GM18508 (cell line): ENCODE results near the gene MAMDC2.
A peak's percentile ranks its signal among the peaks of the same experiment; 100 is the strongest.

Source experiments
- ATAC-seq: cut with Tn5 transposase; IDR thresholded peaks from one replicate; pipeline ENCODE4 v1.9.1; 2021; ENCODE audit warnings: moderate number of reproducible peaks; ENCODE audit not compliant: insufficient read depth, unreplicated experiment

Gene MAMDC2

GRCh38 chr9:70255486-70255885, 211.8 kb downstream of the MAMDC2 start:
- ATAC-seq, result no peak

- ATAC-seq, result no peak
These were observed 212.5 kb downstream of the MAMDC2 start for GRCh38 chr9:70256123-70256551.

- ATAC-seq, result no peak
These were observed 213.9 kb downstream of the MAMDC2 start for GRCh38 chr9:70257502-70257901.

GRCh38 chr9:70257991-70258691, 214.5 kb downstream of the MAMDC2 start:
- peak; percentile 30 for ATAC-seq

- peak; percentile 57 for ATAC-seq
These were observed 215.3 kb downstream of the MAMDC2 start, which contains the start of gene SMC5 for GRCh38 chr9:70258692-70259511. TSS of gene SMC5 (plus strand) at chr9:70258978. CDS start at chr9:70259079, 101 bp downstream.

GRCh38 chr9:70259512-70259802, 215.8 kb downstream of the MAMDC2 start:
- ATAC-seq, result no peak

GRCh38 chr9:70260007-70260443, 216.4 kb downstream of the MAMDC2 start:
- ATAC-seq, result no peak

GRCh38 chr9:70260606-70261005, 217.0 kb downstream of the MAMDC2 start:
- no peak for ATAC-seq

GRCh38 chr9:70261131-70261870, 217.7 kb downstream of the MAMDC2 start:
- ATAC-seq, result no peak

GRCh38 chr9:70262366-70262765, 218.7 kb downstream of the MAMDC2 start:
- ATAC-seq, result no peak

- ATAC-seq, result no peak
These were observed 219.3 kb downstream of the MAMDC2 start for GRCh38 chr9:70262948-70263347.

- no peak for ATAC-seq
These were observed 219.8 kb downstream of the MAMDC2 start for GRCh38 chr9:70263421-70263820.
